HepG2 (cell line): ENCODE measurements around the gene MESD. TPM values are rescaled to one million over a fixed set of nuclear protein-coding genes. Genes with fewer than 3 reads are reported as not detected.
A peak's percentile ranks its signal among the peaks of the same experiment; 100 is the strongest.

Source experiments
- GPBP1L1 ChIP-seq: sonication (generic); formaldehyde crosslinking; IDR thresholded peaks from 2 replicates; pipeline ENCODE4 v1.5.0; 2020; ENCODE audit warnings: mild to moderate bottlenecking, missing genetic modification reagents
- PAXIP1 ChIP-seq: sonication (generic); formaldehyde crosslinking; conservative IDR thresholded peaks from 2 replicates; pipeline ENCODE4 v1.4.0; 2020; ENCODE audit warnings: mild to moderate bottlenecking, missing genetic modification reagents, moderate library complexity
- PHB2 ChIP-seq: fragments of 450-650 bp; IDR thresholded peaks from 2 replicates; pipeline ENCODE4 v1.6.1; 2018; ENCODE audit not compliant: partially characterized antibody
- RARA ChIP-seq: IDR thresholded peaks from 2 replicates; pipeline ENCODE4 v1.6.1; 2016; ENCODE audit warnings: missing genetic modification reagents, missing compliant biosample characterization
- RARG ChIP-seq: sonication (generic); formaldehyde crosslinking; IDR thresholded peaks from 2 replicates; pipeline ENCODE4 v1.4.0; 2020; ENCODE audit warnings: low read depth, mild to moderate bottlenecking, missing genetic modification reagents
- TAF15 ChIP-seq: fragments of 200-400 bp; formaldehyde crosslinking; IDR thresholded peaks from one replicate; pipeline ENCODE4 v1.6.1; 2018; ENCODE audit warnings: mild to moderate bottlenecking, low read depth, low read length; ENCODE audit not compliant: poor library complexity, severe bottlenecking
- ZBTB49 ChIP-seq: sonication (generic); formaldehyde crosslinking; IDR thresholded peaks from 2 replicates; pipeline ENCODE4 v1.4.0; 2020; ENCODE audit warnings: missing genetic modification reagents, borderline replicate concordance
- ZFP62 ChIP-seq: sonication (generic); formaldehyde crosslinking; IDR thresholded peaks from 2 replicates; pipeline ENCODE4 v1.4.0; 2020; ENCODE audit warnings: missing genetic modification reagents
- ZNF382 ChIP-seq: sonication (generic); formaldehyde crosslinking; IDR thresholded peaks from 2 replicates; pipeline ENCODE4 v1.5.0; 2020; ENCODE audit warnings: missing genetic modification reagents, mild to moderate bottlenecking, borderline replicate concordance
- ZNF432 ChIP-seq: sonication (generic); formaldehyde crosslinking; IDR thresholded peaks from 2 replicates; pipeline ENCODE4 v1.5.0; 2020; ENCODE audit warnings: missing genetic modification reagents, mild to moderate bottlenecking, borderline replicate concordance
- ZNF569 ChIP-seq: sonication (generic); formaldehyde crosslinking; IDR thresholded peaks from 2 replicates; pipeline ENCODE4 v1.5.0; 2020; ENCODE audit warnings: mild to moderate bottlenecking, missing genetic modification reagents, moderate library complexity, borderline replicate concordance
- ZSCAN22 ChIP-seq: sonication (generic); formaldehyde crosslinking; IDR thresholded peaks from 2 replicates; pipeline ENCODE4 v1.4.0; 2020; ENCODE audit warnings: mild to moderate bottlenecking, missing genetic modification reagents
- polyA plus RNA-seq, 8 experiments: library from polyadenylated mRNA; depleted of rRNA in 3 of 8; stranded (reverse) in 7 of 8; unstranded in 1 of 8; fragments of >200 nt; fragmentation: Illumina TruSeq in 4 of 8; extraction: Trizol in 4 of 8; gene quantifications; 2 replicates each; pipeline versions ENCODE4 v1.2.1 to v1.2.3, GENCODE V29; 2011 to 2016; ENCODE audit warnings: low read depth in 4 of 8, missing spikeins in 1 of 8, mixed read lengths in 1 of 8; ENCODE audit not compliant: insufficient read depth in 1 of 8
- total RNA-seq, 5 experiments: library from RNA; depleted of rRNA; stranded (reverse); fragments of >200 nt; fragmentation: Illumina TruSeq; extraction: Trizol; gene quantifications; 2 replicates each; pipeline ENCODE4 v1.2.3, GENCODE V29; 2016; ENCODE audit warnings: low read depth in 1 of 5
- TF ChIP-seq, protein P1 (sequence below): IDR thresholded peaks from 2 replicates; pipeline ENCODE4 v1.4.0; 2020; ENCODE audit warnings: mild to moderate bottlenecking, missing genetic modification reagents
- TF ChIP-seq, protein P2 (sequence below): sonication (generic); formaldehyde crosslinking; IDR thresholded peaks from 2 replicates; pipeline ENCODE4 v1.4.0; 2020; ENCODE audit warnings: missing genetic modification reagents

MESD gene
- total and polyA plus RNA-seq, 2 of the 13 experiments (the other 11 are each of a cell fraction or from before 2014, with no cell fraction given): 18.0 to 46.2 TPM

GRCh38 chr15:80953953-80954778, 35.5 kb downstream of the MESD start (continued):
- TF ChIP-seq PAXIP1 (CRISPR knock-in tag): peak; percentile 25; the same call in 1 of the 2 replicates
- no peak for TF ChIP-seq ZSCAN22
- peak; percentile 45 for TF ChIP-seq RARA (CRISPR knock-in tag)
- no peak for TF ChIP-seq ZNF432 (CRISPR knock-in tag)
- TF ChIP-seq GPBP1L1 (CRISPR knock-in tag): no peak
- no peak for TF ChIP-seq ZNF569
- TF ChIP-seq, protein P1, sequence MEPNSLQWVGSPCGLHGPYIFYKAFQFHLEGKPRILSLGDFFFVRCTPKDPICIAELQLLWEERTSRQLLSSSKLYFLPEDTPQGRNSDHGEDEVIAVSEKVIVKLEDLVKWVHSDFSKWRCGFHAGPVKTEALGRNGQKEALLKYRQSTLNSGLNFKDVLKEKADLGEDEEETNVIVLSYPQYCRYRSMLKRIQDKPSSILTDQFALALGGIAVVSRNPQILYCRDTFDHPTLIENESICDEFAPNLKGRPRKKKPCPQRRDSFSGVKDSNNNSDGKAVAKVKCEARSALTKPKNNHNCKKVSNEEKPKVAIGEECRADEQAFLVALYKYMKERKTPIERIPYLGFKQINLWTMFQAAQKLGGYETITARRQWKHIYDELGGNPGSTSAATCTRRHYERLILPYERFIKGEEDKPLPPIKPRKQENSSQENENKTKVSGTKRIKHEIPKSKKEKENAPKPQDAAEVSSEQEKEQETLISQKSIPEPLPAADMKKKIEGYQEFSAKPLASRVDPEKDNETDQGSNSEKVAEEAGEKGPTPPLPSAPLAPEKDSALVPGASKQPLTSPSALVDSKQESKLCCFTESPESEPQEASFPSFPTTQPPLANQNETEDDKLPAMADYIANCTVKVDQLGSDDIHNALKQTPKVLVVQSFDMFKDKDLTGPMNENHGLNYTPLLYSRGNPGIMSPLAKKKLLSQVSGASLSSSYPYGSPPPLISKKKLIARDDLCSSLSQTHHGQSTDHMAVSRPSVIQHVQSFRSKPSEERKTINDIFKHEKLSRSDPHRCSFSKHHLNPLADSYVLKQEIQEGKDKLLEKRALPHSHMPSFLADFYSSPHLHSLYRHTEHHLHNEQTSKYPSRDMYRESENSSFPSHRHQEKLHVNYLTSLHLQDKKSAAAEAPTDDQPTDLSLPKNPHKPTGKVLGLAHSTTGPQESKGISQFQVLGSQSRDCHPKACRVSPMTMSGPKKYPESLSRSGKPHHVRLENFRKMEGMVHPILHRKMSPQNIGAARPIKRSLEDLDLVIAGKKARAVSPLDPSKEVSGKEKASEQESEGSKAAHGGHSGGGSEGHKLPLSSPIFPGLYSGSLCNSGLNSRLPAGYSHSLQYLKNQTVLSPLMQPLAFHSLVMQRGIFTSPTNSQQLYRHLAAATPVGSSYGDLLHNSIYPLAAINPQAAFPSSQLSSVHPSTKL: 0 out of 2 replicates have a peak, but pooled peaks have one; percentile 27
- no peak for TF ChIP-seq TAF15
- no peak for TF ChIP-seq RARG (CRISPR knock-in tag)
- TF ChIP-seq ZBTB49 (CRISPR knock-in tag): no peak
- TF ChIP-seq ZFP62 (CRISPR knock-in tag): no peak
- TF ChIP-seq, protein P2, sequence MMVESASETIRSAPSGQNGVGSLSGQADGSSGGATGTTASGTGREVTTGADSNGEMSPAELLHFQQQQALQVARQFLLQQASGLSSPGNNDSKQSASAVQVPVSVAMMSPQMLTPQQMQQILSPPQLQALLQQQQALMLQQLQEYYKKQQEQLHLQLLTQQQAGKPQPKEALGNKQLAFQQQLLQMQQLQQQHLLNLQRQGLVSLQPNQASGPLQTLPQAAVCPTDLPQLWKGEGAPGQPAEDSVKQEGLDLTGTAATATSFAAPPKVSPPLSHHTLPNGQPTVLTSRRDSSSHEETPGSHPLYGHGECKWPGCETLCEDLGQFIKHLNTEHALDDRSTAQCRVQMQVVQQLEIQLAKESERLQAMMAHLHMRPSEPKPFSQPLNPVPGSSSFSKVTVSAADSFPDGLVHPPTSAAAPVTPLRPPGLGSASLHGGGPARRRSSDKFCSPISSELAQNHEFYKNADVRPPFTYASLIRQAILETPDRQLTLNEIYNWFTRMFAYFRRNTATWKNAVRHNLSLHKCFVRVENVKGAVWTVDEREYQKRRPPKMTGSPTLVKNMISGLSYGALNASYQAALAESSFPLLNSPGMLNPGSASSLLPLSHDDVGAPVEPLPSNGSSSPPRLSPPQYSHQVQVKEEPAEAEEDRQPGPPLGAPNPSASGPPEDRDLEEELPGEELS (CRISPR knock-in tag): peak; percentile 38; the same call in 1 of the 2 replicates
- TF ChIP-seq PHB2: no peak
- TF ChIP-seq ZNF382 (CRISPR knock-in tag): no peak
